Prostate gland (tissue), 2 donors: ENCODE measurements around the gene CLCNKA. TPM values are rescaled to one million over a fixed set of nuclear protein-coding genes. Genes with fewer than 3 reads are reported as not detected.
A peak's percentile ranks its signal among the peaks of the same experiment; 100 is the strongest.
"Not testable (repeated sequence)": the region's sequence is repeated elsewhere in the genome, so short reads cannot be mapped to it uniquely, and the experiment has no call there.

Source experiments
- DNase-seq: peaks from one replicate; pipeline ENCODE4 v3.0.0-alpha.2; 2019; ENCODE audit warnings: low spot score
- H3K27ac ChIP-seq, 2 donors: fragments of 200-600 bp; sonication (generic); 2 replicates each; pipeline ENCODE4 v1.5.1; 2017 to 2019
- H3K27me3 ChIP-seq: fragments of 200-600 bp; sonication (generic); replicated peaks from 2 replicates; pipeline ENCODE4 v1.5.1; 2019; ENCODE audit not compliant: insufficient read depth
- H3K36me3 ChIP-seq, 2 donors: fragments of 200-600 bp; sonication (generic); 1 replicate in 1 of 2; 2 replicates in 1 of 2; pipeline versions ENCODE4 v1.5.1 to v1.8.1; 2017 to 2019
- H3K4me1 ChIP-seq: fragments of 200-600 bp; sonication (generic); replicated peaks from 2 replicates; pipeline ENCODE4 v1.5.1; 2019
- H3K4me3 ChIP-seq, 2 donors: fragments of 200-600 bp; sonication (generic); 2 replicates each; pipeline ENCODE4 v1.5.1; 2017 to 2019
- H3K9me3 ChIP-seq: fragments of 200-600 bp; sonication (generic); 2 replicates; pipeline ENCODE4 v1.5.1; 2017
- CTCF ChIP-seq, 4 experiments: fragments of 200-600 bp in 2 of 4; fragments of 450-650 bp in 2 of 4; sonication (generic) in 2 of 4; IDR thresholded peaks; 1 replicate in 3 of 4; 2 replicates in 1 of 4; pipeline ENCODE4 v1.5.1; 2016 to 2019; ENCODE audit warnings: antibody characterized with exemption in 4 of 4, mild to moderate bottlenecking in 2 of 4, moderate library complexity in 2 of 4
- POLR2A ChIP-seq: fragments of 450-650 bp; IDR thresholded peaks from one replicate; pipeline ENCODE4 v1.6.1; 2016; ENCODE audit warnings: antibody characterized with exemption, mild to moderate bottlenecking
- POLR2AphosphoS5 ChIP-seq: sonication (generic); formaldehyde crosslinking; IDR thresholded peaks from one replicate; pipeline ENCODE4 v1.6.1; 2017; ENCODE audit warnings: antibody characterized with exemption
- whole genome bisulfite sequencing: methylation state at CpG from one replicate; pipeline ENCODE4 v1.1.5; 2018; 5-methylcytosine and 5-hydroxymethylcytosine counted together
- intact Hi-C: fragments of 100-400 bp; cut with DNase I; formaldehyde crosslinking; loops from one replicate; pipeline ENCODE4 v1.14.2; 2022
- total RNA-seq, 2 donors: library from RNA; depleted of rRNA; stranded (reverse); fragments of >200 nt; gene quantifications; one replicate each; pipeline ENCODE4 v1.1.0, GENCODE V29; 2016

CLCNKA gene
- total RNA-seq, 2 donors from 2014 or later = 0.41 to 2.1 TPM

GRCh38 chr1:16019644-16020277 lies 2.1 kb upstream of the CLCNKA start:
- TF ChIP-seq POLR2AphosphoS5 (no peak), POLR2A (no peak), CTCF (IDR thresholded peaks at IDR 0.05) (no peak)
- WGBS = 49% methylated on average over 9 of the region's 9 CpGs
- Histone ChIP-seq H3K27ac (peak overlapping the region; percentile 78 to 84), H3K27me3 (no peaks in the 10 kb centered on the region), H3K36me3 (no peaks in the 10 kb centered on the region), H3K4me1 (no peaks in the 10 kb centered on the region), H3K4me3 (no peak overlapping the region), H3K9me3 (no peaks in the 10 kb centered on the region)
- DNase-seq = no peak
- intact Hi-C loops = no loop called here

- no peak overlapping the region for H3K4me3 ChIP-seq
- intact Hi-C loops = no loop called here
- TF ChIP-seq POLR2AphosphoS5 (no peak), POLR2A (no peak), CTCF (IDR thresholded peaks at IDR 0.05) (no peak)
- peak overlapping the region; percentile 78 to 84 for H3K27ac ChIP-seq
- no peaks in the 10 kb centered on the region for H3K4me1 ChIP-seq
- no peaks in the 10 kb centered on the region for H3K9me3 ChIP-seq
- no peaks in the 10 kb centered on the region for H3K27me3 ChIP-seq
- DNase-seq = no peak
- 84% methylated on average over 6 of the region's 6 CpGs for WGBS
- H3K36me3 ChIP-seq = no peaks in the 10 kb centered on the region
Observed at GRCh38 chr1:16020325-16020724, 1.5 kb upstream of the CLCNKA start.

GRCh38 chr1:16020878-16021277 lies 958 bp upstream of the CLCNKA start:
- H3K27me3 ChIP-seq, H3K4me1 ChIP-seq, intact Hi-C loops, H3K9me3 ChIP-seq, H3K4me3 ChIP-seq, DNase-seq, H3K36me3 ChIP-seq, H3K27ac ChIP-seq: not testable (repeated sequence)
- WGBS = 91% methylated on average over 9 of the region's 9 CpGs

- no peak for TF ChIP-seq CTCF (IDR thresholded peaks at IDR 0.05)
- no peak for TF ChIP-seq POLR2AphosphoS5
- no peak for TF ChIP-seq POLR2A
- Histone ChIP-seq H3K9me3 (no peaks in the 10 kb centered on the region), H3K27ac (no peak overlapping the region), H3K27me3 (no peaks in the 10 kb centered on the region), H3K4me3 (no peak overlapping the region), H3K36me3 (no peaks in the 10 kb centered on the region), H3K4me1 (peaks cover 4% of the 10 kb centered on the region)
- 85% methylated on average over 11 of the region's 11 CpGs for whole genome bisulfite sequencing
- no peak for DNase-seq
- intact Hi-C loops = no loop called here
Observed at GRCh38 chr1:16022393-16022792, 557 bp downstream of the CLCNKA start.

GRCh38 chr1:16023050-16023653 lies 1.3 kb downstream of the CLCNKA start:
- no peak for DNase-seq
- Histone ChIP-seq H3K9me3 (no peaks in the 10 kb centered on the region), H3K36me3 (no peaks in the 10 kb centered on the region), H3K27me3 (no peaks in the 10 kb centered on the region), H3K4me1 (peaks cover 4% of the 10 kb centered on the region), H3K4me3 (no peak overlapping the region), H3K27ac (no peak overlapping the region)
- 80% methylated on average over 6 of the region's 7 CpGs for WGBS
- intact Hi-C loops = no loop called here
- no peak for TF ChIP-seq POLR2AphosphoS5
- no peak for TF ChIP-seq POLR2A
- TF ChIP-seq CTCF (IDR thresholded peaks at IDR 0.05) = no peak

GRCh38 chr1:16026302-16026701 lies 4.5 kb downstream of the CLCNKA start:
- H3K4me1 ChIP-seq, DNase-seq, H3K4me3 ChIP-seq, H3K9me3 ChIP-seq, intact Hi-C loops, H3K27ac ChIP-seq, H3K27me3 ChIP-seq, H3K36me3 ChIP-seq: not testable (repeated sequence)
- WGBS = 42% methylated on average over 10 of the region's 10 CpGs
